Inferior parietal cortex (tissue), 1 donor: ENCODE results near the gene OASL.
A peak's percentile ranks its signal among the peaks of the same experiment; 100 is the strongest.

Experiments used
- DNase-seq: peaks from one replicate; pipeline ENCODE4 v3.0.0-alpha.2; 2016; ENCODE audit errors: extremely low spot score

Gene OASL

DNA sequence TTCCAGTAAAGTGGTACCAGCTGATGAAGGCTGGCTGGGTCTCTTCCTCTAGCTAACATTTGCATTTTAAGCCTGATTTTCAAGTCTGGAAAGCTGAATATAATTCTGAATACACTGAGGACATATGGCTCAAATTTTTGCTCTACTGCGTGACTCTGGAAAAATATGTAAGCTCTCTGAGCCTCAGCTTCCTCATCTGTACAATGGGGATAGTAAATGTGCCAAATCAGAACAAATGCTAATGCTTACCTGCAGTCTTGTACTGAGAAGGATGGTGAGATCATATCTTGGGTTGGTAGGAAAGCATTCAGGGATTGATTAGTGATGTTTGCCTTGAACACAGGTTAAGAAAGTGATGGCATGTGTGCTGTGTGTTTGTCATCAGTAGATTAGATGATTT is 46.1 kb downstream of the OASL start:
- DNase-seq: no peak

DNA sequence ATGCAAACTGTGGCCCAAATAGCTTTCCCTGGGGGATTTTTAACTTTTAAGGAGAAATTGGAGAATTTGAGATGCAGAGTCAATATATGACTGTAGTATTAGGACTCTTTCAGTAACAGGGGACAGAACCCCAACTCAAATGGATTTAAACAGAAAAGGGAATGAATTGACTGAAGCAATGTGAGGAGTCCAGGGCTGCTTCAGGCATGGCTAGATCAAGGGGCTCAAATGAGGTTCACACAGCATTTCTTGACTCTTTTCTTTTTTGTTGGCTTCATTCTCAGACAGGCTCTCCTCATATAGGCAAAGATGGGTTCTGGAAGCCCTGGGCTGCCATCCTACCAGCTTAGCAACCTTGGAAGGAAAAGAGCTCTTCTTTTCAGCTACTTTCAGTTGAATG is 47.1 kb downstream of the OASL start:
- no peak for DNase-seq

DNA sequence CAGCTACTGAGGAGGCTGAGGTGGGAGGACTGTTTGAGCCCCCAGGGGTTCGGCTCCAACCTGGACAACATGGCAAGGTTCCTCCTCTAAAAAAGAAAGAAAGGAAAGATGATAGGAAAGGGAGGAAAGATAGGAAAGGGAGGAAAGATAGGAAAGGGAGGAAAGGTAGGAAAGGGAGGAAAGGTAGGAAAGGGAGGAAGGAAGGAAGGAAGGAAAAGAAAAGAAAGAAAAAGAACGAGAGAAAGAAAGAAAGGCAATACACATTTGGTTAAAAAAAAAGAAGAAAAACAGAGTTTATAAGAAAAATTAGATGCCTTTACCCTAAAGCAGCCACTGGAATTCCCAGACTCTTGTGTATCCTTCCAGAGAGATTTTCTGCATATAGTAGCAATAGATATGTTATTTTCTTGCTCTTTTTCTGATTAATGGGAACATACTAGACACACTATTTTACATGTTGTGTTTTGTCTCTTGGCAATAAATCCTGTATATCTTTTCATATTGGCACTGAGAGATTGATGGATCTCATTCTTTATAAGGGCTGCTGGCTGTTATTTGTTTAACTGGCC is 48.5 kb downstream of the OASL start:
- no peak for DNase-seq

DNA sequence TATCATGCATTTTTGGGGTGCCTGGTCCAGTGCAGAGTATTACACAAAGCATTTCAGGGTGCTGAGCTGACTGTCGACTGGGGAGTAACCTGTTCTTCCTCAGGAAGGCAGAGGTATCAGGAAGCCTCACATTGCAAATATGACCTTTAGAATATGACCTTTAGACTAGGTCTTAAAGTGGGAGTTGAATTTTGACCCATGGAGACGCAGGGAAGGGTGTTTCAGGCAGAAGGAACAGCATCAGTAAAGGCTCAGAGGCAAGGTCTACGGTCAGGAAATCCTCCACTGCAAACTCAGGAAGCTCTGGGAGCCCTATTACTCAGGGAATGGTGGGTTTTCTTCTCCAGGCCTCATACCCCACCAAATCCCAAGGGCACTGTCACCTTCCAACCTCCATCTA is 49.4 kb downstream of the OASL start:
- no peak for DNase-seq

DNA sequence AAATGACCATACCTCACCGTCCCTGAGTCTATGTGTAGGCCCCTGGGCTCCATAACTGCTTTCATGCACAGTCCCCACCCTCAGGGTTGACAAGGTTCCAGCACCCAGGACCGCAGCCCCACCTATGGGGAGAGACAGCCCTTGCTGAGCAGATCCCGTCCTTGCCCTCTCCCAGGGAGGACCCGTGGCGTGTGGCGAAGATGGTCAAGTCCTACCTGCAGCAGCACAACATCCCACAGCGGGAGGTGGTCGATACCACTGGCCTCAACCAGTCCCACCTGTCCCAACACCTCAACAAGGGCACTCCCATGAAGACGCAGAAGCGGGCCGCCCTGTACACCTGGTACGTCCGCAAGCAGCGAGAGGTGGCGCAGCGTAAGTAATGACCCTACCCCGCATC is 50.4 kb downstream of the OASL start:
- no peak for DNase-seq

DNA sequence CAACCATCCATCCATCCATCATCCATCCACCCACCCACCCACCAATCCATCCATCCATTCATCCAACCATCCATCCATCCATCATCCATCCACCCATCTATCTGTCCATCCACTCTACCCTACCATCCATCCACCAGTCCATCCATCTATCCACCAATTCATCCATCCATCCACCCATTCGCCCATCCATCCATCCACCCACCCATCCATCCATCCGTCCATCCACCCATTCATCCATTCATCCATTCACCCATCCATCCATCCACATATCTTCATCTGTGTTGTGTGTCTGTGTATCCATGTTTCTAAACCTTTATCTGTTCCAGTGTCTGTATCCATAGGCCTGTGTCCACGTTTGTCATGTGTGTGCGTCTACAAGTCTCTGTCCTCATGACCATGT is 50.8 kb downstream of the OASL start:
- no peak for DNase-seq

DNA sequence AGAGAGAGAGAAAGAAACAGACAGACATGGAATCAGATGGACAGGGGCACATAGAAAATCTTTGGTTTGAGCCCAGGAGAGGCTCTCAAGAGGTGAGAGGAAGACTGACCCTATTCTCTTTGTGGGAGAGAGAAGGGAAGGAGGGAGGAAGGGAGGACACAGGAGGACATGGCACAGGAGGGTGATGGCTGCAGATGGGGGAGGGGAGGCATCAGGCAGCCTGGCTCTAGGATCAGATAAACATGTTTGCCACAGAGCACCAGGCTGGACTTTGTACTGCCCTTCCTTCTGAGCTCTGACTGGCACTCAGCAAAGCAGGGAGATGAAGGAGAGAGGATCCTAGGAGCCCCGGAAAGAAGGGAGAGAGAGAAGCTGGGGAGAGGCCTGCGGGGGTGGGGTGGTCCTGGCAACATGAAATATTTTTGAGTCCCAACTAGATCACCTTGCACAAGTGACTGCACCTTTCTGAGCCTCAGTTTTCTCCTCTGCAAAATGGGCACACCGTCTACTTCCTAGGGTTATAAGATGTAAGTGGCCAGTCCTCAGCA is 54.6 kb downstream of the OASL start:
- DNase-seq: no peak

DNA sequence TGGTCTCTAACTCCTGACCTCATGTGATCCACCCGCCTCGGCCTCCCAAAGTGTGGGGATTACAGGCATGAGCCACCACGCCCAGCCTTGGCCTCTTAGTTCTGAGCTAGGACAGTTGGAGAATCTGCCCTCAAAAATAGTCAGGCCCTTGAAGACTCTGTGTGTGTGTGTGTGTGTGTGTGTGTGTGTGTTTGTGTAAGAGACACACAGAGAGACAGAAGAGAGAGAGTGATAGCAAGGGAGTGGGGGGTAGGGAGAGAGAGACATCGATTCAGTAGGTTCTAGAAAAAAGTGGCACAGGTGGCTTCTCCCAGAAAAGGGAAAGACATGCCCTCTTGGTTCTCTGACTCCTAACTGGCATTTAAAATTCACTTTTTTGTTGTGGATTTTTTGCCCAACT is 55.3 kb downstream of the OASL start:
- DNase-seq: no peak

DNA sequence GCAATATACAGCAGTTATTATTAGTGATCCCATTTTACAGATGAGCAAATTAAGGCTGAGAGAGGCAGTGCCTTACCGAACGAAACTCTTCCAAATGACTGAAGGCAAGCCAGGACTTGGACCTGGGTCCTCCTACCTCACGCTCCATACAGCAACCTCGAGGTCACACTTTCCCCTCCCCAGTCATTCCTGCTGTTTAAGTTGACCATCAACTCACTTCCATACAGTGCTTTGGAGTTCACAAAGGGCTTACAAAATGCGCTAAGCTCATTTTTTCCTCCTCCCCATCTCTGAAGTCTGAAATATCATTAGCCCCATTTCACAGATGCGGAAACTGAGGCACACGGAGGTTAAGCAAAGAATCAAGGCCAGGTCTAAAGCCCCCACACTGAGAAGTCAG is 56.4 kb downstream of the OASL start:
- no peak for DNase-seq

DNA sequence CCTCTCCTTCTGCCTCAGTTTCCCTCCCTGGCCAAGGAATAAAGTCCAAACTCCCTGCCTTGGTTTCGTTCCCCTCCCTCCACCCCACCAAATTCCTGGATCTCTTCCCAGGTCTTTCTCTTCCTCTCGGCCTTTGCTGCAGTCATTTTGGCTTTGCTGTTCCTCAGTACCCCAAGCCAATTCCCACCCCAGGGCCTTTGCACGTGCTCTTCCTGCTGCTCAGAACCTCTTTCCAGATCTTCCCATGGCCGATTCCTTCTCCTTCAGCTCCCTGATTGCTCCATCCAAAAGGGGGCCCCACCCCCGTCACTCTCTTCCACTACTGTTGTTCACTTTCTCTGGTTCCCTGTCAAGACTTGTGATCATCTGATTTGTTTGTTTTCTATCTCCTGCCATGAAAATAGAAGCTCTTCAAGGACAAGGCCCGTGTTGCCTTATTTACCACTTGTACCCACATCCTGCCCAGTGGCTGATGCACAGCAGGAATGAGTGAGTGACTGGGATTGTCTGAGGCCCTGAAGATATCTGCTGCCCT is 57.6 kb downstream of the OASL start:
- no peak for DNase-seq

DNA sequence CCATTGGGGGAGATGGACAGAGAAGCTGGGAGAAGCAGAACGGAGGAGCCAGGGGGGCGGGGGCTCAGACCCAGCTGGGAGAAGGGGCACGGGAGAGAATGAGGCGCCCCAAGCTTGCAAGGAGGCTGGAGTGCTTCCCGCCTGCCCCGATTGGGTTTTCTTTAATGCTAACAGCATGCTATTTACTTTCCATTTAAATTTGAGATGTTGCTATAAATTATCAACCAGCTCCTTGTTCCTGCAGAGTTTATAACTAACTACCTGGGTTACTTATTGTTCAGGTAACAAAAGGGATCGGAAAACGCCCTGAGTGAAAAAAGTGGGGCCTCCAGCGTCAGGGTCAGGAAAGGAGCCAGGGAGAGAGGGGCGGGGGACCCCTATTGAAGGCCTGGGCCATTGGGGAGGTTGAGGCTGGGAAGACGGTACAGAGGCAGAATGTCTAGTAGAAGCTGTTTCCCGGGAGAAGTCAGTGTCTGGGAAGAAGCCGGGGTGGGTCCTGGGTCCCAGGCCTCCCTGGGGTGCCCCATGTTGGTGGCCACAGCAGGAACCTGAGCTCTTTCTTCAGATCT is 58.2 kb downstream of the OASL start:
- no peak for DNase-seq

DNA sequence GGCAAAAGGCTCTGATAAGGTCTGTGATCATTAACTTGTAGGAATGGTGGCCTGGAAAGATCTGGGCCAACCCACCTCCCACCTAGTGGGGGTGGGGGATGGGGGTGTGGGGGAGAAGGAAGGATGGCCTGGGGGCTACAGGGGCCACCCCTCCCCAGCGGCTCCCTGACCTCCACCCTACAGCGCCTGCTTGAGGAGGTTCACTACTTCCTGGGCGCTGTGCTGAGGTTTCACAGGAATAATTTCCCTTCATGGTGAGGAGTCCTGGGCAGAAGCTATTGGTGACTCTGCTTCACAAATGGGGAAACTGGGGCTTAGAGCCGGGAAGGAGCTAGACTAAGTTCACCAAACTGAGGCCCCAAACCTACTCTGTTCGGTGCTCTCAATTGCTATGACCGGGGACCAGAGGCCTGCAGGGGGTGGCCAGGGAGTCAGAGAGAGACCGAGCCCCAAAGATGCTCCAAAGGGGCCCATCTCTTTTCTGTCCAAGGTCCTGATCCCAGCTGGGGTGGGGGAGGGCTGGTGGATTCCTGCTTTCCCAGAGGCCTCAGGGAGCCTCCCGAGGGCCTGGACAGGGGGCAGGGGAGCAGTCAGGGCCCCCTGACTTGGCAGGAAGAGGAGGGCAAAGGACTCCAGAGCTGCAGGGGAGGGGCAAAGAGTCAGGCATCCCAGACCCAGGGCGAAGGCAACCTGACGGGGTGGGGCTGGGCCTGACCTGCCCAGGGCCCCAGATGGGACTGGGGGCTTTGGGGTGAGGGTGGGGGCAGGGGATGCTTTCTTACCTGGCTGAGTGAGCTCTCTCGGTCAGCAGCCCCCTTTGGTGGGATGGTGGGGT is 59.0 kb downstream of the OASL start:
- no peak for DNase-seq

DNA sequence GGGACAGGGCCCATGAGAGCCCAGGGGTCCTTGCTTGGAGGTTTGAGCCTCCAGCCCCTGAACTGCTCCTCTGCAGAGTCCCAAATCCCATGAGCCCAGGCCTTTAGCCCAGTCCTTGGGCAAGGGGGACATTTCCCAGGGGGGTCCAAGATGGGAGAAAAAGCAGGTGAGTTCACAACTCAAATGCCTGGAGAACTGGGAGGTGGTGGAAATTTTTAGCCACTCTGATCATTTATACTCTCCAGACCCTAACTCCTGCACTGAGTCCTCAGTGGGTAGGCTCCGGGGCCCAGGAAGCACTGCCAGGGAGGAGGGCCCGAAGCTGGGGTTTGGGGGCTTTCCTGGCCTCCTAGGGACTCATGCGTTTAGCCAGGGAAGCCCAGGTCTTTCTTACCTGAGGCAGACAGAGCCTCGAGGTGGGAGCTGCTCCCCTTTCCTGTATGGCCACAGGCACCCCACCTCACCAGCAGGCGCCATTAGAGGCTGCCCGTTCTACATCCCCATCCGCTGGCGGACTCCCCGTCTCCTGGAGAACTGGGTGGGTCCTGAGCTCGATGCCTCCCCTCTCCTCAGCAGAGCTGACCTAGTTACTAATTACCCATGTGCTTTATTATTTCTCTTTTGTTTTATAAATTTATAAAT is 59.7 kb downstream of the OASL start:
- no peak for DNase-seq

DNA sequence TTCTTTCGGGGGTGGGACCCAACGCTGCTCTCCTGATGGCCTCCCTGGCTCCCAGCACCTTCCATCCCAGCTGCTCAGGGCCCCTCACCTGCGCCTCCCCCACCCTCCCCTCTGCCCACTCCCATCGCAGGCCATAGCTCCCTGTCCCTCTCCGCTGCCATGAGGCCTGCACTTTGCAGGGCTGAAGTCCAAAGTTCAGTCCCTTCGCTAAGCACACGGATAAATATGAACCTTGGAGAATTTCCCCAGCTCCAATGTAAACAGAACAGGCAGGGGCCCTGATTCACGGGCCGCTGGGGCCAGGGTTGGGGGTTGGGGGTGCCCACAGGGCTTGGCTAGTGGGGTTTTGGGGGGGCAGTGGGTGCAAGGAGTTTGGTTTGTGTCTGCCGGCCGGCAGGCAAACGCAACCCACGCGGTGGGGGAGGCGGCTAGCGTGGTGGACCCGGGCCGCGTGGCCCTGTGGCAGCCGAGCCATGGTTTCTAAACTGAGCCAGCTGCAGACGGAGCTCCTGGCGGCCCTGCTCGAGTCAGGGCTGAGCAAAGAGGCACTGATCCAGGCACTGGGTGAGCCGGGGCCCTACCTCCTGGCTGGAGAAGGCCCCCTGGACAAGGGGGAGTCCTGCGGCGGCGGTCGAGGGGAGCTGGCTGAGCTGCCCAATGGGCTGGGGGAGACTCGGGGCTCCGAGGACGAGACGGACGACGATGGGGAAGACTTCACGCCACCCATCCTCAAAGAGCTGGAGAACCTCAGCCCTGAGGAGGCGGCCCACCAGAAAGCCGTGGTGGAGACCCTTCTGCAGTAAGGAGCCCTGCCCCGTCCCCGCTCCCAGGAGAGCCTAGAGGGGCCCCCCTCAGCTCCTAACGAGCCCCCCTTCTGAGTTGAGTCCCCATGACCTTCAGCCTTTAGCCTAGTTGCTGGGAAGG is 60.5 kb downstream of the OASL start, which contains the start of gene HNF1A:
TSS of gene HNF1A (plus strand) at position 248 of the 924 bp plus-strand sequence. CDS start at position 474, 226 bp downstream.
- DNase-seq: no peak

DNA sequence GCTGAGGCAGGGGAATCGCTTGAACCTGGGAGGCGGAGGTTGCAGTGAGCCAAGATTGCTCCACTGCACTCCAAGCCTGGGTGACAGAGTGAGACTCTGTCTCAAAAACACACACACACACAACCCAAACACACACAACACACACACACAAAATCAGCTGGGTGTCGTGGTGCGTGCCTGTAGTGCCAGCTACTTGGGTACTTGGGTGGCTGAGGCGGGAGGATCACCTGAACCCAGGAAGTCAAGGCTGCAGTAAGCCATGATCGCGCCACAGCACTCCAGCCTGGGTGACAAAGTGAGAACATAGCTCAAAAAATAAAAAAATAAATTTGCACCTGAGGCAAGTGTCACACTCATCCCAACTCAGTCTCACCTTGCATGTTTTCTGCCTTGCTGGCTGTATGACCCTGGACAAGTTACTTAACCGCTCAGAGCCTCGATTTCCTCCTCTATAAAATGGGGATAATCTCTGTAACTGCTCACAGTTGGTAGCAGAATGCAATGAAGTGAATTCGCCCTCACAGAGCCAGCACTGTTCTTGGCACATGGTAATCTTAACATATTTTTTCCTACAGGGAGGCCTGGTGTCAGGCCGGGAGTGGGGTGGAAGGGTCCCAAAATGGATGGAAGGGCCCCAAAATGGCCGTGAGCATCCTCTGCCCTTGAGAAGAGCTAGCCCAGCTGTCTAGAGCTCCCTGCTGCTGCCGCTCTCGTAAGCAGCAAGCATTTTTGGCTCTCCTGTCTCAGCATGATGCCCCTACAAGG is 61.3 kb downstream of the OASL start:
- no peak for DNase-seq

DNA sequence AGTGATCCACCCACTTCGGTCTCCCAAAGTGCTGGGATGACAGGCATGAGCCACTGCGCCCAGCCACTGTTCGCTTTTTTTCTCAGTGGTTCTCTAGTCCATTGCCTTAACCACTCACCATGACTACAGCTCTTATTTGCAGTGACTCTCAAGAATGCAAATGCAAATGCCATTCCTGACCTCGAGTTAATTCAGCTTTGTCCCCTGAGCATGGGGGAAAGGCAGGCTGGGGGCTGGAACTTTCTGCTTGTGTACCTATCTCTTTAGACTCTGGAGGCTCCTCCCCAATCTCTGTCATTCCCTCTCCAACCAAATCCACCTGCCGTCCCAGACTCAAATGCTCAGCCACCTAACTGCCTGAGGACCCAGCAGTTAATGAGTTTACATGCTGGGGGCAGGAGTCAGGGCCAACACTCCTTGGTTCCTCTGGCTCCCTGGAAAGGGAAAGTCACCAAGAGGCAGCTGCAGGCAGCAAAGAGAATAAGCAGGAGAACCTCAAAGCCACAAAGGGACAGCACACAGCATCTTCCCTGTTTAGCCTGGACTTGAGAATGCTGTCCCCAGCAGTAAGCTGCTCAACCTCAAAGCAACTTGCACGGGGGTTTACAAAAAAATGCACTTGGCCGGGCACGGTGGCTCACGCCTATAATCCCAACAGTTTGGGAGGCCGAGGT is 66.0 kb downstream of the OASL start:
- no peak for DNase-seq

DNA sequence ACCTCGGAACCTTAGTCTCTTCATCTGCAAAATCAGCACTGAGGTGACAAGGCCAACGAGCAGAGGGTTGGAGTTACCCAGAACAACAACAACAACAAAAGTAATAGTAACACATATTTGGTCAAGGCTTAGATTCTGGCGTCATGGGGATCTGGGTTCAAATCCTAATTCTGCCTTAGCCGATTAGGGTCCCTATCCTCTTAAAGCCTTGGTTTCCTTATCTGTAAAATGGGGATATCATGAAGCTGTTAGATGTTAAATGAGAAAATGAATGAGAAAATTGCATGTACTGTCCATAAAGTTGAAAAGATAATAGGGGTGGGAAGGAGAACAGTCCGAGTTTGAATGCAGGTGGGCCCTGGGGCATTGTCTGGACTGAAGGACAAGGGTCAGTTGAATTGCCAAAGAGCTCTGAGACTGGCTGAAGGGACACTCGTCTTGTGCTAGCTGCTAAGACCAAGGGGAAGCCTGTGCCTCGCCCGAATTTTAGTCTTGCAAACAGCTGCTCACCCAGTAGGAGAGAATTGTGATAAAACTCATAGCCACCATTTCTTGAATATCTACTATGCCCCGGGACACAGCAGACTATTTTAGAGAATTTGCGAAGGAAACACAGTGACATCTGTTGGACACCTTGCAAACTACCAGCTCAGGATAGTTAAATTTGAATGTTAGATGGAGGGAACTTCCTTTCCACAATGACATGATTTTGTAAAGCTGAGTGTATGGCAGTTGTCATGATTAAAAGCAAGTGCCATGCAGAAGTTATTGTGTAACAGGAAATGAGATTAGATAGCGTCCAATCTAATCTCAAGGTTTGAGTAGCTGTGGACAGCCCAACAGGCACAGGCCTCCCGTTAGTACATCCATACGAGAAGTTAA is 67.5 kb downstream of the OASL start:
- DNase-seq: peak; percentile 75

DNA sequence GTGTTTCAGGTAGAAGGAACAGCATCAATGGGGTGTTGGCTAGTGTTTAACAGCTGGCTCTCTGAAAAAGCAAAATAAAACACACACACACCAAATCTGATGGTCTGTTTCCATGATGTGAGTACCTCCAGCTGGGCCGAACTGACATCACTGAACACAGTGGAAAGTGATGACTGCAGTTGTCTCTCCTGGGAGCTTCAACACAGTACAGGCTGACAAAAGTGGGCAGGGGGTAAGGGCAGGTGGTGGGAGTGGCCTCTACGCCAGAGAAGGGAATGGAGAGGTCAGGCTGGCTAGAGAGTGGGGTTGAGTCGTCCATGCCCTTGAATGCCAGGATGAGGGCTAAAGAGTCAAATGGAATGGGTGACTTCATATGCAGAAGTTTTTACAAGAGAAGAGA is 68.7 kb downstream of the OASL start:
- no peak for DNase-seq
